ENCODE data around the gene CAPN8.

GRCh38 chr1:223513309-223513708 is 152.2 kb downstream of the CAPN8 start:
- no peak for TF ChIP-seq POLR2A (IDR thresholded peaks at IDR 0.05)
- no peak for TF ChIP-seq CTCF (IDR thresholded peaks at IDR 0.05)

Measured in right lobe of liver (tissue), 4 donors.